ENCODE data around the gene NXPE4. TPM values are rescaled to one million over a fixed set of nuclear protein-coding genes. Genes with fewer than 3 reads are reported as not detected.
"Not testable (repeated sequence)": the region's sequence is repeated elsewhere in the genome, so short reads cannot be mapped to it uniquely, and the experiment has no call there.

Gene NXPE4
- total RNA-seq, 1 donor from 2014 or later, result not detected

DNA sequence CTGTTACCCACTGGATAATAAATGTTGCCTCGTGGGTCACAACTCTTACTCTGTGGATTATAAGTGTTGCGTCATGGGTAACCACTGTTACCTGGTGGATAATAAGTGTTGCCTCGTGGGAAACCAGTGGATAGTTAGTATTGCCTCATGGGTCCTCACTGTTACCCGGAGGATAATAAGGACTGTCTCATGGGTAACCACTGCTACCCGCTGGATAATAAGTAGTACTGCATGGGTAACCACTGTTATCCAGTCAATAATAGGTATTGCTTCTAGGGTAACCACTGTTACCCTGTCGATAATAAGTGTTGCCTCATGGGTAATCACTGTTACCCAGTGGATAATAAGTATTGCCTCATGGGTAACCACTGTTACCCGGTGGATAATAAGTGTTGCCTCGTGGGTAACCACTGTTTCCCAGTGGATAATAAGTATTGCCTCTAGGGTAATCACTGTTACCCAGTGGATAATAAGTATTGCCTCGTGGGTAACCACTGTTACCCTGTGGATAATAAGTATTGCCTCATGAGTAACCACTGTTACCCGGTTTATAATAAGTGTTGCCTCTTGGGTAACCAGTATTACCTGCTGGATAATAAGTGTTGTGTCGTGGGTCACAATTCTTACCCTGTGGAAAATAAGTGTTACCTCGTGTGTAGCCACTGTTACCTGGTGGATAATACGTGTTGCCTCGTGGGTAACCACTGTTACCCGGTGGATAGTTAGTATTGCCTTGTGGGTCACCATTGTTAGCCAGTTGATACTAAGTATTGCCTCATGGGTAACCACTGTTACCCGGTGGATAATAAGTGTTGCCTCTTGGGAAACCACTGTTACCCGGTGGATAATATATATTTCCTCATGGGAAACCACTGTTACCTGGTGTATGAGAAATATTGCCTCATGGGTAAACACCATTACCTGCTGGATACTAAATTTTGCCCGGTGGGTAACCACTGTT, 15.7 kb upstream of the NXPE4 start:
- no peak for DNase-seq (ENCODE audit: low spot score in 2 of 2)
- no peak for FAIRE-seq

DNA sequence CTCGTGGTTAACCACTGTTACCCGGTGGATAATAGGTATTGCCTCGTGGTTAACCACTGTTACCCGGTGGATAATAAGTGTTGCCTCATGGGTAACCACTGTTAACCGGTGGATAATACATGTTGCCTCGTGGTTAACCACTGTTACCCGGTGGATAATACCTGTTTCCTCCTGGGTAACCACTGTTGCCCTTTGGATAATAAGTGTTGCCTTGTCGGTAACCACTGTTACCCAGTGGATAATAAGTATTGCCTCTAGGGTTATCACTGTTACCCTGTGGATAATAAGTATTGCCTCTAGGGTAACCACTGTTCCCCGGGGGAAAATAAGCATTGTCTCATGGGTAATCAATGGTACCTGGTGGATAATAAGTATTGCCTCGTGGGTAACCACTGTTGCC, 15.0 kb upstream of the NXPE4 start:
- no peak for DNase-seq (ENCODE audit: low spot score in 2 of 2)

DNA sequence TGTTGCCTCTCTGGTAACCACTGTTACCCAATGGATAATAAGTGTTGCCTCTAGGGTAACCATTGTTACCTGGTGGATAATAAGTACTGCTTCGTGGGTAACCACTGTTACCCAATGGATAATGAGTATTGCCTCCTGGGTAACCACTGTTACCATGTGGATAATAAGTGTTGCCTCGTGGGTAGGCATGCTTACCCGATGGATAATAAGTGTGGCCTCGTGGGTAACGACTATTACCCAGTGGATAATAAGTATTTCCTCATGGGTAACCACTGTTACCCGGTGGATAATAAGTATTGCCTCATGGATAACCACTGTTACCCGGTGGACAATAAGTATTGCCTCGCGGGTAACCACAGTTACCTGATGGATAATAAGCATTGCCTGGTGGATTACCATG, 13.8 kb upstream of the NXPE4 start:
- FAIRE-seq (no peak), DNase-seq (ENCODE audit: low spot score in 2 of 2) (no peak)

More for the DNA sequence above, 15.0 kb upstream of the NXPE4 start:
- FAIRE-seq, result no peak

DNA sequence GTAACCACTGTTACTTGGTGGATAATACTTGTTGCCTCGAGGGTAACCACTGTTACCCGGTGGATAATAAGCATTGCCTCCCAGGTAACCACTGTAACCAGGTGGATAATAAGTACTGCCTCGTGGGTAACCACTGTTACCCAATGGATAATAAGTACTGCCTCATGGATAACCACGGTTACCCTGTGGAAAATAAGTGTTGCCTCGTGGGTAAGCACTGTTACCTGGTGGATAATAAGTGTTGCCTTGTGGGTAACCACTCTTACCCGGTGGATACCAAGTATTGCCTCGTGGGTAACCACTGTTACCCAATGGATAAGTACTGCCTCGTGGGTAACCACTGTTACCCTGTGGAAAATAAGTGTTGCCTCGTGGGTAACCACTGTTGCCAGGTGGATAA, 13.0 kb upstream of the NXPE4 start:
- FAIRE-seq; DNase-seq (ENCODE audit: low spot score in 2 of 2): not testable (repeated sequence)

DNA sequence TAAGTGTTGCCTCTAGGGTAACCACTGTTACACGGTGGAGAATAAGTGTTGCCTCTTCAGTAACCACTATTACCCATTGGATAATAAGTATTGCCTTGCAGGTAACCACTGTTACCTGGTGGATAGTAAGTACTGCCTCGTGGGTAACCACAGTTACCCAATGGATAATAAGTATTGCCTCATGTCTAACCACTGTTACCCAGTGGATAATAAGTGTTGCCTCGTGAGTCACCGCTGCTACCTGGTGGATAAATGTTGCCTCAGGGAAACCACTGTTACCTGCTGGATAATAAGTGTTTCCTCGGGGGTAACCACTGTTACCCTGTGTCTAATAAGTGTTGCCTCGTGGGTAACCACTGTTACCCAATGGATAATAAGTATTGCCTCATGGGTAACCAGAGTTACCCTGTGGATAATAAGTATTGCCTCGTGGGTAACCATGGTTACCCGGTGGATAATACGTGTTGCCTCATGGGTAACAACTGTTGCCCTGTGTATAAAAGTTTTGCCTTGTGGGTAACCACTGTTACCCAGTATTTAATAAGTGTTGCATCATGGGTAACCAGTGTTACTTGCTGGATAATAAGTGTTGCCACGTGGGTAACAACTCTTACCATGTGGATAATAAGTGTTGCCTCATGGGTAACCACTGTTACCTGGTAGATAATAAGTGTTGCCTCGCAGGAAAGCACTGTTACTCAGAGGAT, 12.3 kb upstream of the NXPE4 start:
- no peak for DNase-seq (ENCODE audit: low spot score in 2 of 2)
- FAIRE-seq, result no peak

DNA sequence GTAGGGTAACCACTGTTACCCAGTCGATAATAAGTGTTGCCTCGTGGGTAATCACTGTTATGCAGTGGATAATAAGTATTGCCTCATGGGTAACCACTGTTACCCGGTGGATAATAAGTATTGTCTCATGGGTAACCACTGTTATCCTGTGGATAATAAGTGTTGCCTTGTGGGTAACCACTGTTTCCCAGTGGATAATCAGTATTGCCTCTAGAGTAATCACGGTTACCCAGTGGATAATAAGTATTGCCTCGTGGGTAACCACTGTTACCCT, 11.2 kb upstream of the NXPE4 start:
- DNase-seq (ENCODE audit: low spot score in 2 of 2); FAIRE-seq: not testable (repeated sequence)

DNA sequence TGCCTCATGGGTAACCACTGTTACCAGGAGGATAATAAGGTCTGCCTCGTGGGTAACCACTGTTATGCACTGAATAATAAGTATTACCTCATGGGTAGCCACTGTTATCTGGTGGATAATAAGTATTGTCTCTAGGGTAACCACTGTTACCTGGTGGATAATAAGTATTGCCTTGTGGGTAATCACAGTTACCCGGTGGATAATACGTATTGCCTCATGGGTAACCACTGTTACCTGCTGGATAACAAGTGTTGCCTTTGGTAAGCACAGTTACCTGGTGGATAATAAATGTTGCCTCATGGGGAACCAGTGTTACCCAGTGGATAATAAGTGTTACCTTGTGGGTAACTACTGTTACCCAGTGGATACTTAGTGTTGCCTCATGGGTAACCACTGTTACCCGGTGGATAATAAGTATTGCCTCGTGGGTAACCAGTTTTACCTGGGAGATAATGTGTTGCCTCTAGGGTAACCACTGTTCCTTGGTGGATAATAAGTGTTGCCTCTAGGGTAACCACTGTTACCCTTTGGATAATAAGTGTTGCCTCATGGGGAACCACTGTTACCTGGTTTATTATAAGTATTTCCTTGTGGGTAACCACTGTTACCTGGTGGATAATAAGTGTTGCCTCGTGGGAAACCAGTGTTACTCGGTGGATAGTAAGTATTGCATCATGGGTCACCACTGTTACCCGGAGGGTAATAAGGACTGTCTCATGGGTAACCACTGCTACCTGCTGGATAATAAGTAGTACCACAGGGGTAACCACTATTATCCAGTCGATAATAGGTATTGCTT, 10.6 kb upstream of the NXPE4 start:
- FAIRE-seq (no peak), DNase-seq (ENCODE audit: low spot score in 2 of 2) (no peak)

DNA sequence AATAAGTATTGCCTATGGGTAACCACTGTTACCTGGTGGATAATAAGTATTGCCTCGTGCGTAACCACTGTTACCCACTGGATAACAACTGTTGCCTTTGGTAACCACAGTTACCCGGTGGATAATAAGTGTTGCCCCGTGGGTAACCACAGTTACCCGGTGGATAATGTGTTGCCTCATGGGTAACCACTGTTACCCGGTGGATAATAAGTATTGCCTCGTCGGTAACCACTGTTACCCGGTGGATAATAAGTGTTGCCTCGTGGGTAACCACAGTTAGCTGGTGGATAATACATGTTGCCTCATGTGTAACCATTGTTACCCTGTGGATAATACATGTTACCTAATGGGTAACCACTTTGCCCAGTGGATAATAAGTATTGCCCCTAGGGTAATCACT, 9.8 kb upstream of the NXPE4 start:
- no peak for FAIRE-seq
- DNase-seq (ENCODE audit: low spot score in 2 of 2), result no peak

DNA sequence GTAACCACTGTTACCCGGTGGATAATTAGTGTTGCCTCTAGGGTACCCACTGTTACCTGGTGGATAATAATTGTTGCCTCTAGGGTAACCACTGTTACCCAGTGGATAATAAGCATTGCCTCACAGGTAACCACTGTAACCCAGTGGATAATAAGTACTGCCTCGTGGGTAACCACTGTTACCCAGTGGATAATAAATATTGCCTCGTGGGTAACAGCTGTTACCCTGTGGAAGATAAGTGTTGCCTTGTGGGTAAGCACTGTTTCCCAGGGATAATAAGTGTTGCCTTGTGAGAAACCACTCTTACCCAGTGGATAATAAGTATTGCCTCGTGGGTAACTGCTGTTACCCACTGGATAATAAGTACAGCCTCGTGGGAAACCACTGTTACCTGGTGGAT, 9.3 kb upstream of the NXPE4 start:
- DNase-seq (ENCODE audit: low spot score in 2 of 2) (no peak), FAIRE-seq (no peak)

DNA sequence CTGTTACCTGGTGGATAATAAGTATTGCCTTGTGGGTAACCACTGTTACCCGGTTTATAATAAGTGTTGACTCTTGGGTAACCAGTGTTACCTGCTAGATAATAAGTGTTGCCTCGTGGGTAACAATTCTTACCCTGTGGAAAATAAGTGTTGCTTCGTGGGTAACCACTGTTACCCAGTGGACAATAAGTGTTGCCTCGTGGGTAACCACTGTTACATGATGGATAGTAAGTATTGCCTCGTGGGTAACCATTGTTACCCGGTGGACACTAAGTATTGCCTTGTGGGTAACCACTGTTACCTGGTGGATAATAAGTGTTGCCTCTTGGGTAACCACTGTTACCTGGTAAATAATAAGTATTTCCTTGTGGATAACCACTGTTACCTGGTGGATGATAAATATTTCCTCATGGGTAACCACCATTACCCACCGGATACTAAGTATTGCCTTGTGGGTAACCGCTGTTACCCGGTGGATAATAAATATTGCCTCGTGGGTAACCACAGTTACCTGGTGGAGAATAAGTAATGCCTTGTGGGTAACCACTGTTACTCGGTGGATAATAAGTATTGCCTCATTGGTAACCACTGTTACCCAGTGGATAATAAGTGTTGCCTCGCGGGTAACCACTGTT, 8.7 kb upstream of the NXPE4 start:
- DNase-seq (ENCODE audit: low spot score in 2 of 2) (no peak), FAIRE-seq (no peak)

DNA sequence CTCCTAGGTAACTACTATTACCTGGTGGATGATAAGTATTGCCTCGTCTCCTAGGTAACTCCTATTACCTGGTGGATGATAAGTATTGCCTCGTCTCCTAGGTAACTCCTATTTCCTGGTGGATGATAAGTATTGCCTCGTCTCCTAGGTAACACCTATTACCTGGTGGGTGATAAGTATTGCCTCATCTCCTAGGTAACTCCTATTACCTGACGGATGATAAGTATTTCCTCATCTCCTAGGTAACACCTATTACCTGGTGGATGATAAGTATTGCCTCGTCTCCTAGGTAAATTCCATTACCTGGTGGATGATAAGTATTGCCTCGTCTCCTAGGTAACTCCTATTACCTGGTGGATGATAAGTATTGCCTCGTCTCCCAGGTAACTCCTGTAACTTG, 7.6 kb upstream of the NXPE4 start:
- FAIRE-seq; DNase-seq (ENCODE audit: low spot score in 2 of 2): not testable (repeated sequence)

DNA sequence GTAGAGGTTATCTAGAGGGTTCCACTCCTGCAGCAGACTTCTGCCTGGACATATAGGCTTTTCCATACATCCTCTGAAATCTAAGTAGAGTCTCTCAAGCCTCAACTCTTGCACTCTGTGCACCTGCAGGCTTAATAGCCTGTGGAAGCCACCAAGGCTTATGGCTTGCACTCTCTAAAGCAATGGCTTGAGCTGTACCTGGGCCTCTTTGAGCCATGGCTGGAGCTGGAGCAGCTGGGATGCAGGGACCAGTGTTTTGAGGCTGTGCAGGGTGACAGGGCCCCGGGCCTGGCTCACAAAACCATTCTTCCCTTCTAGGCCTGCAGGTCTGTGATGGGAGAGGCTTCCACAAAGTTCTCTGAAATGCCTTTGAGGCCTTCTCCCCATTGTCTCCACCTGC, 2.9 kb upstream of the NXPE4 start:
- FAIRE-seq (no peak), DNase-seq (ENCODE audit: low spot score in 2 of 2) (no peak)

DNA sequence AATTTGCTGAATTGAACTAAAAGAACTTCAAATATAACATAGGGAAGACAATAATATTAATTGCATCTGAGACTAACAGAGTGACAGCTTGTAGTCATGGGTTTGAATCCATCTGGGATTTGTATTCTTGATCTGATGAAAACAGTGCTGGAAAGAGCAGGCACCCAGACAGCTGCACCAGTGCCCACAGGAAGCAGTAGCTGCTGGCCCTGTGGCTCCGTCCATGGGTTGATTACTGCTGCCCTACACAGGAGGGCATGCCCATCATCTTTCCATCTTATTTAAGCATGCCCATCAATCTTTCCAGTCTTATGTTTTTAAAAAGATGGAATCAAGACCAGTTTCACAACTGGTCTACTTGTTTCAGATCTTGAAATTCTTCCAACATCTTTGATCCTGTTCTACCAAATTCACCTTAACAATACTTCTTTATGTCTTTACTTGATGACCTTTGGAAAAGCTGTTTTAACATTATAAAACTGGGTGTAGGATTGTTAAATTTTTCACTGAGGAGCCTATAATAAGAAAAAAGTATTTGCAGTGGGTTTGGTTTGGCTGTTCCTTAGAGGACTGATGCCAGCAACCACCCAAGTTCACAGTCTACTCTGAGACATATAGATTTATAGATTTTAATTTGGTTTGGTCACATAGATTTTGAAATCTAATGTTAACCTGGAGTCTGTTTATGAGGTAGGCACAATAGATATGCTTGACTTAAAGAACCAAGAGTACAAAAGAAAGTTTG, 761 bp upstream of the NXPE4 start:
- no peak for DNase-seq (ENCODE audit: low spot score in 2 of 2)
- no peak for FAIRE-seq

DNA sequence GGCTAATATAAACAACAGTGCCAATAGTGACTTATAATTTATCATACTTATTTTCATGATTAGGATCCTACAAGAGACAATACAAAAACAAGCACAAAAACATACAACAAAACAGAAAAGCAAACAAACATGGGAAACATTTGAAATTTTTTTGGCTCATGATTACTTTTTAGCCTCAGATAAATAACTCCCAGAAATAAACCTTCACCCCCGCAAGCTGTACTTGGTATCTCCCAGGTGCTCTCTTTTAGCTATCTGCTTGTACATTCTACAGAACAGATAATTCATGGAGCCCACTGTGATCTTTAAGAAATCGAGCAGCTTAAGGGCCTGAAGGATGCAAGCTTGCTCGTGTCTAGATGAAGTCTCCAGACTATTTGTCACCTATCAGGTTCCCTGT, 883 bp downstream of the NXPE4 start:
- FAIRE-seq (no peak), DNase-seq (ENCODE audit: low spot score in 2 of 2) (no peak)

DNA sequence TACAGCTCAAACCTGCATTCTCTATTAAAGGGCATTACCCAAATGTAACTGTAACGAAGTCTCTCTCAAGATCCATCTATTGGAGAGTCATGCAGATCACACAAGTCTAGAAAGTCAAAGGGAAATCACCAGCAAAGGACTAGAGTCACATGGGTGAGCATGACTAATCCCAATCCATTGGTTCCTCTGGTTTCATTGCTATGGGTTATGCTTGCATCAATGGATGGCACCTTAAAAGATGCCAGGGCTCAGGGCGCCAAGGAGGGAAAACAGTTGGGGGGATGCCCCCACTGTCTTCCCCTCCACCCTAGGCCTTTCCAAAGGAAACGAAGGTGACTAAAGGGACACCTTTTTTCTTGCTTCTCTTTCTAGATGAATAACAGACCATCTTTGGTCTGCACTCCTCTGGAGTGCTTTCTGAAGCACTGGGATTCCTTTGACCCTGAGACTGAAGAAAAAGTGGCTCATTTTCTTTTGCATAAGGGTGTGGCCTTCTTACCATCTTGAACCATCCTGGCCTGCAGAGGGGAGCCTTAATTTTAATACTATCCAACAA, 8.1 kb downstream of the NXPE4 start:
- DNase-seq (ENCODE audit: low spot score in 2 of 2) (no peak), FAIRE-seq (no peak)

DNA sequence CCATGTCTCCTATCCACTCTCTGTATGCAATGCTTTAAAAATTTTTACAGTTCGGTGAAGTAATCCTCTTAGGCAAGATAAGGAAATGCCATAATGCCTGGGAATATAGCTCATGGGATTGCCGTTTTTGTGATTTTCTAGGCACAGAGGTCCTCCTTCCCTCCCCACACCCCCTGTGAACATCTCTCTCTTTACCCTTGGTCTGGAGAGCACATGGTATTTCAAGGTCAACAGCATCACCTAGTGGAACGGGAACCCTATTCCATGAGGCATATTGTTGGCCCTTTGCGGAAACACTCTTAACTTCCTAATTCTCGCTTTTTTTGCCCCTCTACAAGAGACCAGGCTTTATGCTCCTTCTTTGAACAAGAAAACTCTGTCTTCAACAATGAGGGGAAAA, 8.8 kb downstream of the NXPE4 start:
- DNase-seq (ENCODE audit: low spot score in 2 of 2), result no peak
- no peak for FAIRE-seq

DNA sequence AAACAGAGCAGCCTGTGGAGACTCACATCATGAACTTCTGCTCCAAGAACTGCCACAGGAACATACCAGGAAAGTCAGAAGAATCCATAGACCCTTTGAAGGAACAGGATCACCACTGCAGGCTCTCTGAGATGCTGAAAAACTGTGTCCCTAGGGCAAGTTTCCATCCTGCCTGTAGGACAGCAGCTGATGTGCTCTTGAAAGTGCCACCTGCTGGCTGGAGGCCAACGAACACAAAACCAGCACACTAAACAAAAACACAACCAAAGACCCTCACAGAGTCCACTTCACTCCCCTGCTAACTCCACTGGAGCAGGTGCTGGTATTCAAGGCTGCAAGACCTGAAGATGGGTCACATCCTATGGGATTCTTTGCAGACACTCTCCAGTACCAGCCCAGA, 23.9 kb downstream of the NXPE4 start:
- DNase-seq (ENCODE audit: low spot score in 2 of 2), result no peak
- FAIRE-seq, result no peak

DNA sequence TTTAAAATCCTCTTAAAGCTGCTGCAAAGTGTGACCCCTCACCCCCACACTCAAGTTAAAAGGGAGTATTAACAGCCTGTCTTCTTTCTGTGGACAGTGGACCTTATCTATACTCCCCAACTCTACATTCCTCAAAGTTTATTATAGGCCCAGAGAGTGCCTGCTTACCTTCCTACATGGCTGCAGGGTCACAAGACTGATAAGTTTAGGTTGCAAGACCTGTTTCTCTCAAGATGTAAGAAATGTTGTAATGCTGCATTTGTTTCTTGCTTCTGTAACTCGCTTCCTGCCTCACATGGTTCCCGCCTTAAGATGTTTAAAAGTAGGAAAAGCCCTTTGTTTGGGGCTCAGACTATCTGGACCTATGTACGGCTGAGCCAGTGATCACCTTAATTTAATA, 25.8 kb downstream of the NXPE4 start:
- FAIRE-seq, result no peak
- no peak for DNase-seq (ENCODE audit: low spot score in 2 of 2)

DNA sequence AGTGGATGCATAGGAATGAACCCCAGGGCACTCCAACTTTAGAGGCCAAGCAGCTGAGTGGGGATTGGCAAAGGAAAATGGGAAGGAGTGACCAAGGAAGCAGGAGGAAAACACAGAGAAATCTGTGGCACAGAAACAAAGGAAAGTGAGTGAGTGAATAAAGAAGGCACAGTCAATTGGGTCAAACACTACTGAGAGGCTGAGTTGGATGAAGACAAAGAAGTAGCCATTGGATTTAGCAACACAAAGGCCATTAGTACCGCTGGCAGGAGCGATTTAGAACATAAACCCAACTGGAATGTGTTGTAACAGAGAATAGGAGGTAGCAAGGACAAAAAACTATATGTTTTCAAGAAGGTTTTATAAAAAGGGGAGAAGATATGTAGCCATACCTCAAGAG, 29.3 kb downstream of the NXPE4 start:
- DNase-seq (ENCODE audit: low spot score in 2 of 2) (no peak), FAIRE-seq (no peak)

DNA sequence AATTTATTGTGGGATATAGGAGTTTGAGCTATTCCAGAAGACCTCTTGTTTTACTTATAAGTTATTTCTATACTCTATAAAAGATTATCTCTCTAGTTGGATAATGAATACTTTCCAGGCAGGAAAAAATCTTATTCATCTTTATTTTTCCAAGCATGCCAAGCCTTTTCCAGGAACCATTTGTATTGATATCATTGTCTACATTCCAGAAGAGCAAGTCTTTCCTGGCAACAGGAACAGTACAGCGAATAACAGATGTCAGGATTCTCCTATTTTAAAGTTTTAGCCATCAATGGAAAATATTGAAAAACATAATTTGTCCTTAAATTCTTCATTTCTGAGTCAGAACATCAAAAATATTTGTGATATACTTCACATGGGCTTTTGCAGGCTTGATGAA, 30.8 kb downstream of the NXPE4 start:
- FAIRE-seq (no peak), DNase-seq (ENCODE audit: low spot score in 2 of 2) (no peak)

All from frontal cortex (tissue), 4 donors.